ENCODE measurements around the gene RSPRY1.
A peak's percentile ranks its signal among the peaks of the same experiment; 100 is the strongest.

Gene RSPRY1

DNA sequence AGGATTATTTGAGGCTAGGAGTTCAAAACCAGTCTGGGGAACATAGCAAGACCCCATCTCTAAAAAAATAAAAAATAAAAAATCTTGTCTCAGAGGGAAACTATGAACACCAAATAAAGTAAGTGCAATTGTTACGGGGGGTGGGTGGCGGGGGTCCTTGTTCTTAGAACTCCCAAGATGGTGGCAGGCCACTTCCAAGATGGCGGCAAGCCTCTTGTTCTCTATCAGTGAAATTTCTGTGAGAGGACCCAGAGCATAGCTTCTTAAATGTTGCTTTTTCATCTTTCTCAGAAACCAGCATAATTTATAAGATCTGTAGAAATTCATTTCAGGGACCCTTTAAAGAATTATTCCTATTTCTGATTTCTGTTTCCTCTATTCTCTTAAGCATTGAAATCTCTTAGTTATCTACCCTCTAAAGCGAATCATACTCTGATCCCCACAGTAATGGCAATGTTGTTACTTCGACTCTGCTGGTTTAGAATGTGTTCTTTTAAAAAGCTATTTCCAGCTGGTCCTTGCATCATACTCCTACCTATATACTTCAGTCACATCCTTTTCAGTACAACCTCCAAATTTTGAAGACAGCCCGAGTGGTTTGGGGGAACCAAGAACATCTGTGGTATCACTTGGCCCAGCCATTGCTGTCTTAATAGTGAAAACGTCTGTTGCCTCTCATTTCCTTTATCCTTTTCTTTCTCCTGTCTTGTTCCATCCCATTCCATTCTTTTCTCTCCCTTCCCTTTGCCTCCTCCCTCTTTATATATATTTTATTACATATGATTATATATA is 16.2 kb downstream of the RSPRY1 start:
- DNase-seq (ENCODE audit: low spot score) = no peak
- no peak overlapping the region for H3K4me3 Mint-ChIP-seq
- peaks cover 16% of the 10 kb centered on the region for H3K36me3 Mint-ChIP-seq (ENCODE audit: low read depth)
- no peaks in the 10 kb centered on the region for H3K9me3 Mint-ChIP-seq
- H3K27me3 Mint-ChIP-seq (ENCODE audit: low read depth) = no peaks in the 10 kb centered on the region
- no peaks in the 10 kb centered on the region for H3K4me1 Mint-ChIP-seq (ENCODE audit: low read depth)
- H3K27ac Mint-ChIP-seq = no peak overlapping the region

GRCh38 chr16:57203451-57203850 is 17.3 kb downstream of the RSPRY1 start:
- DNase-seq (ENCODE audit: low spot score) = no peak
- Mint-ChIP-seq H3K36me3 (ENCODE audit: low read depth) (peaks cover 22% of the 10 kb centered on the region), H3K9me3 (no peaks in the 10 kb centered on the region), H3K4me1 (ENCODE audit: low read depth) (no peaks in the 10 kb centered on the region), H3K27ac (no peak overlapping the region), H3K4me3 (no peak overlapping the region), H3K27me3 (ENCODE audit: low read depth) (no peaks in the 10 kb centered on the region)

GRCh38 chr16:57204675-57205074 is 18.5 kb downstream of the RSPRY1 start:
- H3K36me3 Mint-ChIP-seq (ENCODE audit: low read depth) = peaks cover 25% of the 10 kb centered on the region
- no peaks in the 10 kb centered on the region for H3K9me3 Mint-ChIP-seq
- H3K4me3 Mint-ChIP-seq = no peak overlapping the region
- no peaks in the 10 kb centered on the region for H3K27me3 Mint-ChIP-seq (ENCODE audit: low read depth)
- no peaks in the 10 kb centered on the region for H3K4me1 Mint-ChIP-seq (ENCODE audit: low read depth)
- no peak for DNase-seq (ENCODE audit: low spot score)
- H3K27ac Mint-ChIP-seq = no peak overlapping the region

GRCh38 chr16:57208926-57209325 is 22.8 kb downstream of the RSPRY1 start:
- H3K27ac Mint-ChIP-seq = no peak overlapping the region
- H3K9me3 Mint-ChIP-seq = no peaks in the 10 kb centered on the region
- no peaks in the 10 kb centered on the region for H3K27me3 Mint-ChIP-seq (ENCODE audit: low read depth)
- H3K4me1 Mint-ChIP-seq (ENCODE audit: low read depth) = no peaks in the 10 kb centered on the region
- H3K4me3 Mint-ChIP-seq = no peak overlapping the region
- peaks cover 49% of the 10 kb centered on the region for H3K36me3 Mint-ChIP-seq (ENCODE audit: low read depth)
- no peak for DNase-seq (ENCODE audit: low spot score)

DNA sequence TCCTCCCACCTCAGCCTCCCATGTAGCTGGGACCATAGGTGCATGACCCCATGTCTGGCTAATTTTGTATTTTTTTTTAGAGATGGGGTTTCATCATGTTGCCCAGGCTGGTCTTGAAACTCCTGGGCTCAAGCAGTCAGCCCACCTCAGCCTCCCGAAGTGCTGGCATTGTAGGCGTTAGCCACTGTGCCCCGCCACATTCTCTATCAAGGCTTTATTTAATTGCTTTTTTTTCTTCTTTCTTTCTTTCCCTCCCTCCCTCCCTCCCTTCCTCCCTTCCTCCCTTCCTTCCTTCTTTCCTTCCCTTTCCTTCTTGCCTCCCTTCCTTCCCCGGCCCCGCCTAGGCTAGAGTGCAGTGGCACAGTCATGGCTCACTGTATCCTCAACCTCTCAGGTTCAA is 23.7 kb downstream of the RSPRY1 start:
- DNase-seq (ENCODE audit: low spot score) = no peak
- Mint-ChIP-seq H3K9me3 (peaks cover 6% of the 10 kb centered on the region), H3K4me3 (no peak overlapping the region), H3K4me1 (ENCODE audit: low read depth) (no peaks in the 10 kb centered on the region), H3K27ac (peak overlapping the region; percentile 23), H3K36me3 (ENCODE audit: low read depth) (peaks cover 55% of the 10 kb centered on the region), H3K27me3 (ENCODE audit: low read depth) (no peaks in the 10 kb centered on the region)

DNA sequence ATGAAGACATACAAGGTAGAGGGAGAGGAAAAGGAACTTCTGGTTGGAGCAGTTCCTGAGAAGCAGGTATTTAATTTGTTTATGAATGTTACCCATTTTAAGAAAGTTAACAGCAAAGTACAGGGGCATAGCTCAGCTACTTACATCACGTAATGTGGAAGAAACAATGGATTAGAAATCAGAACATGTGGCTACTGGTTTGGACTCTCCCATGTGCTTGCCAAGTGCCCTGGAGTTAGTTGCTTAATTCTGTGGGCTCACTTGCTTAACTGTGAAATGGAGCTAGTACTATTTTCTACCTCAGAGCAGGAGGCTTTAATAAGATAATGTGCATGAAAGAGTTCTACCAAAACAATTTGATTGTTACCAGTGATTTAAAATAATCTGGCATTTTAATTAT is 27.3 kb downstream of the RSPRY1 start:
- Mint-ChIP-seq H3K27me3 (ENCODE audit: low read depth) (no peaks in the 10 kb centered on the region), H3K4me3 (no peak overlapping the region), H3K27ac (no peak overlapping the region), H3K36me3 (ENCODE audit: low read depth) (peaks cover 73% of the 10 kb centered on the region), H3K4me1 (ENCODE audit: low read depth) (no peaks in the 10 kb centered on the region), H3K9me3 (peaks cover 36% of the 10 kb centered on the region)
- no peak for DNase-seq (ENCODE audit: low spot score)

- no peak overlapping the region for H3K4me3 Mint-ChIP-seq
- no peak overlapping the region for H3K27ac Mint-ChIP-seq
- H3K27me3 Mint-ChIP-seq (ENCODE audit: low read depth) = no peaks in the 10 kb centered on the region
- H3K9me3 Mint-ChIP-seq = peaks cover 47% of the 10 kb centered on the region
- H3K4me1 Mint-ChIP-seq (ENCODE audit: low read depth) = no peaks in the 10 kb centered on the region
- peaks cover 86% of the 10 kb centered on the region for H3K36me3 Mint-ChIP-seq (ENCODE audit: low read depth)
- no peak for DNase-seq (ENCODE audit: low spot score)
Measured at GRCh38 chr16:57216968-57217367, 30.8 kb downstream of the RSPRY1 start.

DNA sequence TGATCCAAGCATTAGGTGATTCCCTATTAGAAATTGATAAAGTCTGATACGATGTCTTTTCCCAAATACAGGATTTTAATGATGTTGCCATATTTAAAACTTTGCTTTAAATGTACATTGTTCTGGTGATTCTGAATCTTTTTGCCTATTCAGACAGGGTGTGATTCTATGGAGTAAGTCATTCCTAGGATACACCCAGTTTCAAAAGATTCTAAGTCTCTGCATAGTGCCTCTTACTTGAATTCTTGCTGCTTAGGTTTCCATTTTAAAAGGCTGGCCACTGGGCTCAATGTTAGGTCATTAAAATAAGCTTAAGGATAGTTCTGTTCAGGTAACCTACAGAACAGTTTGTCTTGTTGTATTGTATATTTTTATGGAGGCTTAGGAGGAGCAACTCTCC is 36.9 kb downstream of the RSPRY1 start:
- H3K36me3 Mint-ChIP-seq (ENCODE audit: low read depth) = peaks cover 69% of the 10 kb centered on the region
- DNase-seq (ENCODE audit: low spot score) = no peak
- H3K4me1 Mint-ChIP-seq (ENCODE audit: low read depth) = no peaks in the 10 kb centered on the region
- no peak overlapping the region for H3K27ac Mint-ChIP-seq
- H3K27me3 Mint-ChIP-seq (ENCODE audit: low read depth) = no peaks in the 10 kb centered on the region
- H3K9me3 Mint-ChIP-seq = peaks cover 14% of the 10 kb centered on the region
- H3K4me3 Mint-ChIP-seq = no peak overlapping the region

- no peak for DNase-seq (ENCODE audit: low spot score)
- H3K36me3 Mint-ChIP-seq (ENCODE audit: low read depth) = peaks cover 56% of the 10 kb centered on the region
Measured at GRCh38 chr16:57224651-57225335, 38.7 kb downstream of the RSPRY1 start.

GRCh38 chr16:57225978-57226377 is 39.8 kb downstream of the RSPRY1 start:
- H3K36me3 Mint-ChIP-seq (ENCODE audit: low read depth) = peaks cover 54% of the 10 kb centered on the region

More at GRCh38 chr16:57224651-57225335, 38.7 kb downstream of the RSPRY1 start:
- H3K27ac Mint-ChIP-seq = no peak overlapping the region
- H3K4me1 Mint-ChIP-seq (ENCODE audit: low read depth) = no peaks in the 10 kb centered on the region
- no peaks in the 10 kb centered on the region for H3K27me3 Mint-ChIP-seq (ENCODE audit: low read depth)
- H3K9me3 Mint-ChIP-seq = peaks cover under 1% of the 10 kb centered on the region
- no peak overlapping the region for H3K4me3 Mint-ChIP-seq

DNA sequence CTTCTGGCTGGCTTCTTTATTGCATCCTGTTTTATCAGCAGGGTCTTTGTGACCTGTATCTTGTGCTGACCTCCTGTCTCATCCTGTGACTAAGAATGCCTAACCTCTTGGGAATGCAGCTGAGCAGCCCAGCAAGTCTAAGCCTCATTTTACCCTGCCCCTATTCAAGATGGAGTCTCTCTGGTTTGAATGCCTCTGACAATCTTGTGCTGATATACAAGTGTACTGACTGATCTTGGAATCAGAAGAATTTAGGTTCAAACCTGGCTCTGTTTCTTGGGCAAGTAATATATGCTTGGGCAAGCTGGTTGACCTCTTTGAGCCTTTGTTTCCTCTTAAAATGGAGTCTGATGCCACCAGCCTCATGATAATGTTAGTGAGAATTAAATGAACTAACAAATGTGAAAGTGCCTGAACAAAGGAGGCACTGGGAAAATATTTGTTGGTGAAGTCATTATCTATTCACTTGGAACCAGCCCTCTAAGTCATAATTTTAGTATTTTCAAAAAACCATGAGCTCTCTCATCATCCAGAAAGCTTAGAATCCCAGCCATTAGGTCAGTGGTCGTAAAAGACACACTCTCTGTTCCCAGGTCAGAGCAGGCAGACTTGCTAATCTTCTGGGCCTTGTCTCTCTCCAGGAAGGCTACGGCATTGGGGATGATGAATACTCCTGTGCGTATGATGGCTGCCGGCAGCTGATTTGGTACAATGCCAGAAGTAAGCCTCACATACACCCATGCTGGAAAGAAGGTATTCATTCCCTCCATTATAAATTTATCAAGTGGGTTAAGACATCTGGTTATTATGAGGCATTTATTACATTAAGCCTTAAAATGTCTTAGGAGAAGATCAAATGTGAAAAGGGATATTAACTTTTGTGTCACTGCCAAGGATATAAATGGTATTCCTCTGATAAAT is 40.8 kb downstream of the RSPRY1 start:
- Mint-ChIP-seq H3K4me1 (ENCODE audit: low read depth) (no peaks in the 10 kb centered on the region), H3K4me3 (no peak overlapping the region), H3K36me3 (ENCODE audit: low read depth) (peaks cover 53% of the 10 kb centered on the region), H3K27me3 (ENCODE audit: low read depth) (no peaks in the 10 kb centered on the region), H3K9me3 (no peaks in the 10 kb centered on the region), H3K27ac (no peak overlapping the region)
- no peak for DNase-seq (ENCODE audit: low spot score)

More at GRCh38 chr16:57225978-57226377, 39.8 kb downstream of the RSPRY1 start:
- no peak overlapping the region for H3K4me3 Mint-ChIP-seq
- no peaks in the 10 kb centered on the region for H3K4me1 Mint-ChIP-seq (ENCODE audit: low read depth)
- DNase-seq (ENCODE audit: low spot score) = no peak
- no peak overlapping the region for H3K27ac Mint-ChIP-seq
- H3K27me3 Mint-ChIP-seq (ENCODE audit: low read depth) = no peaks in the 10 kb centered on the region
- no peaks in the 10 kb centered on the region for H3K9me3 Mint-ChIP-seq

- Mint-ChIP-seq H3K27me3 (ENCODE audit: low read depth) (no peaks in the 10 kb centered on the region), H3K9me3 (no peaks in the 10 kb centered on the region), H3K4me1 (ENCODE audit: low read depth) (no peaks in the 10 kb centered on the region), H3K27ac (no peak overlapping the region), H3K36me3 (ENCODE audit: low read depth) (peaks cover 51% of the 10 kb centered on the region), H3K4me3 (no peak overlapping the region)
- DNase-seq (ENCODE audit: low spot score) = no peak
Measured at GRCh38 chr16:57229079-57229478, 43.0 kb downstream of the RSPRY1 start.

- no peak for DNase-seq (ENCODE audit: low spot score)
- no peaks in the 10 kb centered on the region for H3K27me3 Mint-ChIP-seq (ENCODE audit: low read depth)
- H3K4me3 Mint-ChIP-seq = no peak overlapping the region
- H3K27ac Mint-ChIP-seq = no peak overlapping the region
- H3K4me1 Mint-ChIP-seq (ENCODE audit: low read depth) = peaks cover 10% of the 10 kb centered on the region
- H3K9me3 Mint-ChIP-seq = no peaks in the 10 kb centered on the region
- peaks cover 62% of the 10 kb centered on the region for H3K36me3 Mint-ChIP-seq (ENCODE audit: low read depth)
Measured at GRCh38 chr16:57231821-57232350, 45.8 kb downstream of the RSPRY1 start.

Data from T-helper 2 cell treated with Interferon-gamma antibody and Interleukin-4, amounts not matched to agents 5 μg/mL and 100 μg/mL, for 36 hours (primary cell).